ENCODE results near the gene SLC22A4.

The SLC22A4 gene

DNA sequence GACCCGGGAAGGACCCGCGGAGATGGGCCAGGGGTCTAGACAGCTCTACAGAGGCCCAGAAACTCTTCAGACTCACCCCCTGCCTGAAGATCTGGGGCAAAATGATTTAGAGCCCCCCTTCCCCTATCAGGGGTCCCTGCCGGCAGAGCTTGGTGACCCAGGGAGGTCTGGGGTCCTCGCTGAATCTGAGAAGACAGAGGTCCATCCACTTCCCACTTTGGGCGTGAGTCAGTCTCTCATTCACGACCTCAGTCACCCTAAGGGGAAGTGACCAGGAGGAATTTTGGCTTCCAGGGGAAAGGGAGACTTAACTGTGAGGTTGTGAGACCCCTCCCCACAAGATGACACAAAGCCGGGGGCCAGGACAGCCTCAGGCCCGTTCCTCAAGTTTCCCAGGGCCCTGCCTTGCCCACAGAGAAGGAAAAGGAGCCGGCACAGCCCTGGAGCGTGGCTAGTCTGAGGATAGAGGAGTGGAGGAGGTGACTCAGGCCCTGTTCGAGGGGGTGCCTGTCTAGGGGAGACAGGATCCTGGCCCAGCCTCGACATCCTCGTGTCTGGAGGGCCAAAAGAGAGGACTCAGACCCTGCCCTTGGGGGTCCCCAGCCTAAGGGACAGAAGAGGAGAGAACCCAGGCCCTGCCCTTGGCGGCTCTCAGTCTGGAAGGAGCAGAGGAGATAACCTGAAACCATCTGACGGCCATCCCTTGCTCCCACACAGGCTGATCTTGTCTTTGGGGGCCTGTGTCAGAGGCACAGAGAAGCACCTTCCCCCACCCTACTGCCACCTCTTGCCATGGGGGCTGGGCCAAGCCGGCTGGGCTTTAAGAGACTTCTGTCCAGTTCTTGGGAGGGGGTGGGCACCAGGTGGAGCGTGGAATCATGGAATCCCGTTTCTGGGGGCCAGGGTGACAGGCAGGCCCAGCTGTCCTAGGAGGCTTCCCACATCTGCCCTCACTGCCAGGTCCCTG, 35.8 kb upstream of the SLC22A4 start:
- no peak overlapping the region for H3K4me3 ChIP-seq (ENCODE audit: low read depth, low read length)
- TF ChIP-seq, protein P1, sequence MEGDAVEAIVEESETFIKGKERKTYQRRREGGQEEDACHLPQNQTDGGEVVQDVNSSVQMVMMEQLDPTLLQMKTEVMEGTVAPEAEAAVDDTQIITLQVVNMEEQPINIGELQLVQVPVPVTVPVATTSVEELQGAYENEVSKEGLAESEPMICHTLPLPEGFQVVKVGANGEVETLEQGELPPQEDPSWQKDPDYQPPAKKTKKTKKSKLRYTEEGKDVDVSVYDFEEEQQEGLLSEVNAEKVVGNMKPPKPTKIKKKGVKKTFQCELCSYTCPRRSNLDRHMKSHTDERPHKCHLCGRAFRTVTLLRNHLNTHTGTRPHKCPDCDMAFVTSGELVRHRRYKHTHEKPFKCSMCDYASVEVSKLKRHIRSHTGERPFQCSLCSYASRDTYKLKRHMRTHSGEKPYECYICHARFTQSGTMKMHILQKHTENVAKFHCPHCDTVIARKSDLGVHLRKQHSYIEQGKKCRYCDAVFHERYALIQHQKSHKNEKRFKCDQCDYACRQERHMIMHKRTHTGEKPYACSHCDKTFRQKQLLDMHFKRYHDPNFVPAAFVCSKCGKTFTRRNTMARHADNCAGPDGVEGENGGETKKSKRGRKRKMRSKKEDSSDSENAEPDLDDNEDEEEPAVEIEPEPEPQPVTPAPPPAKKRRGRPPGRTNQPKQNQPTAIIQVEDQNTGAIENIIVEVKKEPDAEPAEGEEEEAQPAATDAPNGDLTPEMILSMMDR (IDR thresholded peaks at IDR 0.05; ENCODE audit: insufficient read depth, low read depth, low read length, missing control alignments), result no peak
- DNase-seq (ENCODE audit: low read depth), result no peak

DNA sequence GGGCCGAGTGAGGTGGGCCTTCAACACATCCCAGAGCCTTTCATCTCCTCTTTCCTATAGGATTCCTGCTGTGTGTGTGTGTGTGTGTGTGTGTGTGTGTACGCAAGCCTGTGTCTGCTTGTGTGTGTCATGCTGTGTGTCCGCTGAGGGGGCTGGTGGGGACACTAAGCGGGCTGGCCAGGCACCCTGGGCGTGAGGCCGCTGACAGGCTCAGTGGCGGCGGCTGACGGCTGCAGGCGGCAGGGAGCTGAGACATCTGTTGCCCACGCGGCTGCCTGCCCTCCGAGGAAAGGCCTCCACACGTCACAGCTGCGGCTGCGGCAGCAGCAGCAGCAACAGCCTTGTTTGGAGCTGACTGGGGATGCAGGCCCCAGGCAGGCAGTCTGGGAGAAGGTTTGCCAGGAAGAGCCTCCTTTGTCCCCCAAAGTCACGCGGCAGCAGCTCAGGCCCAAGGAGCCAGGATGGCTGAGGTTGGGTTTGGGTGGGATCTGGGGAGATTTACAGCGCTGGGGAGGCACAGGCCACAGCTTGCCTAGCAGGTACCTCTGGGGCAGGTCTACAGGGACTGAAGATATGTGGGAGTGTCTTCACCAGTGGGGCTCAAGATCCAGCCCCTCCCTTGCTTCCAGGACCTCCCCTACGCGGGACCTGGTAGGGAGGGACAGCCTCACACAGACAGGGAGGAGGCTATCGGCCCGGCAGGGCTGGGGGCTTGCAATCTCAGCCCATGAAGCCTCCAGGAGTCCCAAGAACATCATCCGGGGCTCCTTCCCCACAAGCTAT, 34.9 kb upstream of the SLC22A4 start:
- no peak for DNase-seq (ENCODE audit: low read depth)
- TF ChIP-seq, protein P1 (IDR thresholded peaks at IDR 0.05; ENCODE audit: insufficient read depth, low read depth, low read length, missing control alignments), result no peak
- no peak overlapping the region for H3K4me3 ChIP-seq (ENCODE audit: low read depth, low read length)

DNA sequence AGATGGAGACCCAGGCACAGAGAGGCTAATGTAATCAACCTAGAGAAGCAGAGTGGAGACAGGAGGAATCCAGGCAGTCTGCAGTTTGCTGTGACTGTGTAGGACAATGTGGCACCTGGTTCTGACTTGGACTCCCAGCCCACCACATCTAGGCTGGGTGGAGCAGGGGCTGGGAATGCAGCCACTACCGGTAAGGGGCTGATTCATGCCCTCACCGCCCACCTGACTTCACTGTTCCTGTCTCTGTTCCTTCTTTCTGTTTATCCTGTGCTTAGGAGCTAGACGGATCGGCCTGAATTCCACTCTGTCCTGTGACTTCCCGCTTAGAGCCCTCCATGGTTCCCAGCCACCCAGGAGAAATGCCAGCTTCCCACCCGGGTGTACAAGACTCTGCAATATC, 34.1 kb upstream of the SLC22A4 start:
- no peak for DNase-seq (ENCODE audit: low read depth)
- TF ChIP-seq, protein P1 (IDR thresholded peaks at IDR 0.05; ENCODE audit: insufficient read depth, low read depth, low read length, missing control alignments), result no peak
- no peak overlapping the region for H3K4me3 ChIP-seq (ENCODE audit: low read depth, low read length)

DNA sequence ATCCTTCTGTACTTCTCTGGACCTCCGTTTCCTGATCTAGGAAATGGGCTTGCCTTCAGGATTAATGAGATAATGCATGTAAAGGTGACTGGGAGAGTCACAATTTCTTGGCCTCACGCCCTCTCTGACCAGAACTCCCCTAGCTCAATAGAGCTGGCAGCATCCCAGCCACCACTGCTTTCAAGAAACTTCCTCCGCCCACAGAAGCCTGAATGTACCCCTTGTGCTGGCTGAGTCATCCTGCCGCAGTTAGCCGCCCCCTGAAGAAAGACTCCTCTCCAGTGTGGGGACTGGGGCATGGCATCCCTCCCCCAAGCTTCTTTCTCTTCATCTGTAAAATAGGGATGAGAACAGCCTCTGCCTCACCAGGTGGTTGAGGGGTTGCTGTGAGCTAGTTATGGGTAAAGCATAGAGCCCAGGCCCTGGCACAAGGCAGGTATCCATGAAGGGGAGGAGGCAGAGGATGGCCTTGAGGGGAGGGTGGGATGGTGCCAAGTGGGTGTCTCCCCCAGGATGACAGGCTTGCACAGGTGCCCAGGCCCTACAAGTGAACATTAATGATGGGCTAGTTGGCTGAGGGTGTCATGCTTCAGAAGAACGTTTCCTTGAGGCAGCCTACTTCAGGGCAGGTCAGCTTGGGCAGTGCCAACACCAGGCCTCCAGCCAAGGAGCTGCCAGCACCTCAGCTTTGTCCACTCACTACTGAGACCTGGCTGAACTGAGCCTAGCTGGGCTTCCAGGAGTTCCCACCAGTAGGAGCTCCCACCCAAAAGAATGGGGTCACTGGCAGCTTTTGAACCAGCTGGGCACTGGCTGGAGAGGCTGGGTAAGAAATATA, 33.3 kb upstream of the SLC22A4 start:
- TF ChIP-seq, protein P1 (IDR thresholded peaks at IDR 0.05; ENCODE audit: insufficient read depth, low read depth, low read length, missing control alignments), result no peak
- peak; percentile 54 for DNase-seq (ENCODE audit: low read depth)
- no peak overlapping the region for H3K4me3 ChIP-seq (ENCODE audit: low read depth, low read length)

DNA sequence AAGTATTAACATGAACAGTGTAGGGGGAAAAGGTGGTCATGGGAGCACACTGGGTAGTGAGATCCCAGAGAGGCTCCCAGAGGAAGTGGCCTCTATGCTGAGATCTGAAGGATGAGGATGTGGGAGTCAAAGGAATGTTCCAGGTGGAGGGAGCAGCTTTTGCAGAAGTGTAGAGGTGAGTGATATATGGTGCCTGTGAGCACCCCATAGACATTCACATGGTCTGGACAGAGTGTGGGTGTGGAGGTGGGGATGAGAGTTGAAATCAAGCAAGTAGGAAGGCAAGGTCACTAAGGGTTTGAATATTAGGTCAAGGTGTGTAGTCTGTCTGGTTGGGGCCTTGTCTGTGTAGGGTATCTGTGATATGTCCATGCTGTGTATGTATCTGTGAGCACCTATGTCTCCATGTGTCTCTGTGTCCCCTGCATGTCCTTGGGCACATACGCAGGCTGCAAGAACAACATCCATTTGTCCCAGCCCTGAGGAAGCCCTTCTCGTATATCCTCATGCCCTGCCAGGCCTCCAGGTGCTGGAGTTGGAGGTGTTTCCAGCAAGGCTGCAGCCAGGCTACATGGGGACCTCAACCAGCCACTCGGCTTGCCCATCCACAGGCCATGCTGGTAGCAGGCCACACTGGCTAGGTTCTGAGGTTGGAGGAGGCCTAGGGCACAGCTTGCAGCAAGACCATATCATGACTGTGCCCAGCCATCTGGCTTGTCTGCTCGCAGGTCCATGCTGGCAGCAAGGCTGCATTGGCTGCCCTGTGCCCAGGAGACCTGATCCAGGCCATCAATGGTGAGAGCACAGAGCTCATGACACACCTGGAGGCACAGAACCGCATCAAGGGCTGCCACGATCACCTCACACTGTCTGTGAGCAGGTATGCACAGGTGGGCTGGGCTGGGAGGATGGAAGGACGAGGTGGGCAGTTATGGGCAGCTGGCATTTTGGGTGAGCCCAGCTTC, 32.0 kb upstream of the SLC22A4 start:
- DNase-seq (ENCODE audit: low read depth), result no peak
- H3K4me3 ChIP-seq (ENCODE audit: low read depth, low read length), result no peak overlapping the region
- TF ChIP-seq, protein P1 (IDR thresholded peaks at IDR 0.05; ENCODE audit: insufficient read depth, low read depth, low read length, missing control alignments), result no peak
